HG02981 (cell line): ENCODE results near the gene SERPINA6.
"Not testable (repeated sequence)": the region's sequence is repeated elsewhere in the genome, so short reads cannot be mapped to it uniquely, and the experiment has no call there.

ENCODE experiments used
- ATAC-seq: cut with Tn5 transposase; IDR thresholded peaks from one replicate; pipeline ENCODE4 v1.9.1; 2021; ENCODE audit warnings: mild to moderate bottlenecking, moderate library complexity; ENCODE audit not compliant: unreplicated experiment

SERPINA6 gene

DNA sequence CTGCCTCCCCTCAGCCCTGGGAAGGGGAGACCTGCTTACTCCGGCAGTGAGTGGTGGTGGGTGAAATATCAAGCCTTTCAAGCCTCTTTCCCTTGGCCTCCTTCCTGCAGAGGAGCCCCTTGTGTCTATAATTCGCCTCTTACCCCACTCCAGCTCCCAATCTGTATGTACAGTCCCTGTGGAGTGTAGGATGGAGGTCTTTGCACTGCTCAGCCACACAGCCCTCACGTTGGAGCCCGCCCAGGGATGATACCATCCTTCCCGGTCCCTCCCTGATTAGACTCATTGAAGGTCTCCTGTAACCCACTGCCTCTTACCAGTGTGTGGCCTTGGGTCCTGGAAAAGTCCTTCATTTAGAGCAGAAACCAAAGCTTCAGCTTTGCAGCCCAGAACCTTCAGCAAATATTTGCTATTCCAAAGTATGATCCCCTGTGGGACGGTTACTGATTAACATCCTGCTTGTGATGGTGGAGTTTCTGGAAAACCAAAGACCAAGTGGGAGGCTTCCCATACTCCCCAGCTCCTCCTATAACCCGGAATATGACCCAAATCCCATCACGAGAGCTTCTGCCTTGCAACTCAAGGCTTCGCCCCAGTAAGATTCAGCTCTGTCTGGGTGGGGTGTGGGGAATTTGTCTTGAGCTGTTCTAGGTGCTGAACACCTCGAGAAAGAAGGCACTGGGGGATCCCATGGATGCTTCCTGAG is 30.1 kb downstream of the SERPINA6 start, which contains the start of gene SERPINA10:
Gene SERPINA10, minus strand, starts transcription at position 397 of the 706 bp plus-strand sequence. CDS start 2,675 bp downstream, outside the sequence.
- ATAC-seq, result no peak

DNA sequence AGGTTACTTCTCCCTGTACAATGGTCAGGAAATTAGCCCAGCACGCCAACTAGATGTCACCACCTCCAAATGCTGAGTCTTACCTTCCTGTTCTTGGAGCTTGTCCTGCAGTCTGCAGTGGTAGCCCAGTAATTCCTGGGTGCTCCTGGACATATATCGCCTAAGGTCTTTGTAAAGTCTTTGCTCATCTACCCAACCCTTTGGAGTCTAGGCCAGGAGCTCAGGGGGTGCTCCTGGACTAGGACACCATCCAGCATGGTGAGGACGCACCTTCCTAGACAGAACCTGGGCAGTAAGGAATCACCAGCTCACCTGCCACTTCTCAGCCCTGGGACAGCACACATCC is 30.6 kb downstream of the SERPINA6 start:
- no peak for ATAC-seq

DNA sequence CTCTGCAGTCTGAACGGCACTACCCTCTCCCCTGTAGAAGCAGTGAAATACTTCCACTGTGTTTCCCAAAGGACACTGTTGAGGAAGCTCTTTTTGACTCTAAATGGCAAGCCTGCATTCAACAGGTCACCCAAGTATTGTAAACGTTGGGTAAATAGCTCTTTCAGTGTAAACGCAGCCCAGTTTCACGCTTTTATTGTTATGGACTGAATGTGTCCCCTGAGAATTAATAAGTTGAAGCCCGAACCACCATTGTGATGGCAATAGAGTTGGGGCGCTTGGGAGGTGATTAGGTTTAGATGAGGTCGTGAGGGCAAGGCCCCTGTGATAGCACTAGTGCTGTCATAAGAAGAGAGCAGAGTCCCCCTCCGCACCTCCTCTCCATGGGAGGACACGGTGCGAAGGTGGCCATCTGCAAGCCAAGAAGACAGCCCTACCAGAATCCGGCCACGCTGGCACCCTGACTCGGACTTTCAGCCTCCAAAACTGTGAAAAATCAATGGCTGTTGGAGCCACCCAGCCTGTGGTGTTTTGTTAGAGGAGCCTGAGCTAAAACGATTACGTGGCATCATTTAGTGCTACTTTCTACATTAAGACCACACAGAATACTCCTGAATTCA is 31.1 kb downstream of the SERPINA6 start:
- ATAC-seq, result no peak

DNA sequence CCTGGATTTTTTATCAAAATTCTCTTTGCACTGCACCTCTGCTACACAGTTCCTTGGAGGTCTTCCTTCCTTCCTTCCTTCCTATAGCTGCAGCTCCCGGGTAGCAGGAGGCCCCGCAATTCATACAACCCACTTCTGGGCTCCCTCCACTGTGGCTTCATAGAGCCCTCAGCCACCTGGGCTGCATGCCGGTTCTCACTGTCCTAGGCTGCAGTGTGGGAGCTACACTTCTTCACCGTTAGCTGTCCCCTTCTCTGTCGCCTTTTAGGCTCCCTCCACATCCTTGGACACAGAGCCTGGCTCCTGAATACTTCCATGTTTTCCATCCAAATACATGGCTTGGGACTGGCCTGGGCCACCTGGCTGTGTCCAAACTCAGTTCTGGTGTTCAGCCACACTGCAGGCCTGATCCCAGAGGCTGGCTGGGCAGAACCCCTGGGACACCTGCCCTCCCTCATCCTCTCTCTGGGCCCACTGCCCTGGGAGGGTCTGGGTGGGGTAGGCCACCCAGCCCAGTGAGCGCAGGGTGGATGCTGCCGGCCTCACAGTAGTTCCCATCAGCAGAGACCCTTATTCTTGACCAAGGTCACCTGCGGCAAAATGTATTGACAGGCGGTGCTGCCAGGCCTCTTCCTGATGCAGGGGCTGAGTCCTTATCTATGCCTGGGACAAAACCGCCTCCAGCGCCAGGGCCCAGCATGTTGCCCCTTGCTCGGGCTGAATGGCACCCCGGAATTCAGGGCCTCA is 31.8 kb downstream of the SERPINA6 start:
- no peak for ATAC-seq

- no peak for ATAC-seq
Measured at GRCh38 chr14:94290197-94290596, 32.9 kb downstream of the SERPINA6 start.

- ATAC-seq, result no peak
Measured at GRCh38 chr14:94288610-94289465, 34.3 kb downstream of the SERPINA6 start.

- ATAC-seq, result no peak
Measured at GRCh38 chr14:94285158-94285557, 38.0 kb downstream of the SERPINA6 start.

- no peak for ATAC-seq
Measured at GRCh38 chr14:94284221-94284620, 38.9 kb downstream of the SERPINA6 start.

DNA sequence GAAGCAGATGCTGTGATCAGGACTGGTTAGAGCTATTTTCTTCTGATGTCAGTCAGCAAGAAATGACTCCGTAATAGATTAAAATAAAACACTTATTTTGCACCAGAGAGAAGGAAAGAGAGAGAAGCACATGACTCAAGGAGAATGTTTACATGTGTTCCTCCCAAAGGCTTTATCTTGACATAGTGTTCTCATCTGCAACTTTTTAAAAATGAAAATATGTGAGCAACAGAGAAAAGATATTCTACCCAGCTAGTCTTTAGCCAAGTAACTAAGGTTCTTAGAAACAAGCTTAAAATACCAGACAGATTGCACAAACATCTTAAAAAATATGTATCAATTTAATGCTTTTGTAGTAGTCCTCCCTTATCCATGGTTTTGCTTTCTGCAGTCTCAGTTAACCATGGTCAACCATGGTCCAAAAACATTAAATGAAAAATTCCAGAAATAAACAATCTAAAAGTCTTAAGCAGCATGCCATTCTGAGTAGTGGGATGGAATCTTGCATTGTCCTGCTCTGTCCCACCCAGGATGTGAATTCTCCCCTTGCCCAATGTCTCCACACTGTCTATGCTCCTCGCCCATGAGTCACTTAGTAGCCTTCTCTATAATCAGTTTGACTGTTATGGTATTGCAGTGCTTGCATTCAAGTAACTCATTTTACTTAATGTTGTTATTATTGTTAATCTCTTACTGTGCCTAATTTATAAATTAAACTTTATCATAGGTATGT is 40.0 kb downstream of the SERPINA6 start:
- no peak for ATAC-seq

DNA sequence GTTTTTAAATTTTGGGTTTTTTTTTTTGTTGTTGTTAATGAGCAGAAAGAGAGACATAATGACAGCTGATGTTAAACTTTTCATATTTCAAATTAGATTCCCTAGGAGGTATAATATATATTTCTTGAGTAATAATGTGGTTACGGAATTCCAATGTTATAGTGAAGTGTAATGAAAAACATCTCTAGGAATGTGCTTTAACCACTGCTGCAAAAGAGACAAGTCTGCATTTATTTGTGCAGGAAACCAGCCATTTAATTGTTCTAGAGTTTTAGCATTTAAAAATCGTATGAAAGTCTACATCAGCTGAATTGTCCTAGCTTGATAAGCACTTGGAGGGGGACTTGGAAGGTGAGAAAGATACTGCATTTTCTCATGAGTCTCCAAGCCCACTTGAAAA is 44.4 kb downstream of the SERPINA6 start:
- ATAC-seq, result no peak

GRCh38 chr14:94276898-94277561 is 46.1 kb downstream of the SERPINA6 start:
- not testable (repeated sequence) for ATAC-seq

- no peak for ATAC-seq
Measured at GRCh38 chr14:94269156-94269555, 54.0 kb downstream of the SERPINA6 start.

DNA sequence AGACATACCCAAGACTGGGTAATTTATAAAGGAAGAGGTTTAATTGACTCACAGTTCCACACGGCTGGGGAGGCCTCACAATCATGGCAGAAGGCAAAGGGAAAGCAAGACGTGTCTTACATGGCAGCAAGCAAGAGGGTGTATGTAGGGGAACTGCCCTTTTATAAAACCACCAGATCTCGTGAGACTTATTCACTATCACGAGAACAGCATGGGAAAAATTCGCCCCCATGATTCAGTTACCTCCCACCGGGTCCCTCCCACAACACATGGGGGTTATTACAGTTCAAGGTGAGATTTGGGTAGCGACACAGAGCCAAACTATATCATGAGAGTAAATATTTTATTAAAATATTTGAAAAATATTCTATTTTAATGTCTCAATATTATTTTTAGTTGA is 54.6 kb downstream of the SERPINA6 start:
- ATAC-seq, result not testable (repeated sequence)

GRCh38 chr14:94267352-94267751 is 55.8 kb downstream of the SERPINA6 start:
- ATAC-seq, result no peak

DNA sequence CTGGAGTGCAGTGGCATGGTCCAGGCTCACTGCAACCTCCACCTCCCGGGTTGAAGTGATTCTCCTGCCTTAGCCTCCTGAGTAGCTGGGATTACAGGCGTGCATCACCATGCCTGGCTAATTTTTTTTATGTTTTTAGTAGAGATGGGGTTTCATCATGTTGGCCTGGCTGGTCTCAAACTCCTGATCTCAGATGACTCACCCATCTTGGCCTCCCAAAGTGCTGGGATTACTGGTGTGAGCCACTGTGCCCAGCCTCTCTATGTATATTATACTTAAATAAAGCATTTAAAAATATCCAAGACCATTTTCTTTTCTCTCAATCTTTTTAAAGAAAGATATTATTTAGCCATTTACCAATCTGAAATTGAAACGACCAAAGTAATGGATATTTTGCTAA is 58.9 kb downstream of the SERPINA6 start:
- ATAC-seq, result not testable (repeated sequence)
